ENCODE results near the gene GPR107. TPM values are rescaled to one million over a fixed set of nuclear protein-coding genes. Genes with fewer than 3 reads are reported as not detected.

GPR107 gene
- total and polyA plus RNA-seq, 8 donors = 3.4 to 37.8 (median 13.2) TPM

GRCh38 chr9:130186051-130186450, 132.3 kb downstream of the GPR107 start:
- no peak for DNase-seq
- H3K4me3 ChIP-seq = no peak overlapping the region
- TF ChIP-seq POLR2AphosphoS5 (IDR thresholded peaks at IDR 0.05) (peak in 1 of 3 donors; percentile 73), CTCF (IDR thresholded peaks at IDR 0.05) (no peak), POLR2A (IDR thresholded peaks at IDR 0.05) (no peak), EP300 (IDR thresholded peaks at IDR 0.05) (peak; percentile 12)

DNA sequence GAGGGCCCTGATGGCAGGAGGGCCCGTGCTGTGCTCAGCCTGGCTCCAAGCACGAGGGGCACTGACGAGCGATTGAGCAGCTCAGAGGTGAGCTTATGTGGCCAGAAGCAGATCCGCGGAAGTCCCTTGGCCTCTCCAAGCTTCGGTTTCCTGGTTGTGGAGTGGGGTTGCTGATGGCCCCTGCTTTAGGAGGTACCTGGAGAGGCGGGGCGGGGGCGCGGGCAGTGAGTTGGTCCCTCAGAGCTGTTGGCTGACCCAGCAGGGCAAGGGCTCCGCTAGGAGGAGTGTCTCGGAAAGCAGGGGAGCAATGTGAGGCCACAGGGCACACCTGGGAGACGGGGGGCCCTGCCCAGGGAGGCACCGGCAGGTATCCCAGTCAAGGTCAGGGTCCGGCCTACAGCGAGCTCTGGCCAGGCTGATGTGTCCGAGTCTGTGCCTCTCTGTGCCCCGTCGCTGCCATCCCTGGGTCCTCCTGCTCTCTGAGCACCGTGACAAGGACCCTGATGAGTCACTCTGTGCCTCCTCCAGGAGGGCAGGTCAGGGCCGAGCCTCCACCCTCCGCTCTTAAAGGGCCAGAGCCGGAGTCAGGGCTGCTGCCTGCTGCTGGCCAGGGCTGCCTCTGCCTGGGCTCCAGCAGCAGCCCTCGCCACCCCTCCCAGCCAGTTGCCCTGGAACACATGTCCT, 133.3 kb downstream of the GPR107 start:
- Histone ChIP-seq H3K4me3 (peak overlapping the region; percentile 16 to 42 (median 28)), H3K27me3 (no peaks in the 10 kb centered on the region), H3K4me1 (peaks cover 11 to 87% (median 52%) of the 10 kb centered on the region in 4 donors), H3K27ac (peak overlapping the region in 4 of 5 donors; percentile 67 to 90 (median 84)), H3K9me3 (no peaks in the 10 kb centered on the region), H3K36me3 (no peaks in the 10 kb centered on the region)
- TF ChIP-seq POLR2AphosphoS5 (IDR thresholded peaks at IDR 0.05) (peak in 2 of 3 donors; percentile 21 to 51), POLR2A (IDR thresholded peaks at IDR 0.05) (no peak)
- 59 to 76% (median 62%) methylated on average over 12 to 25 of the region's 25 CpGs for WGBS, 5 donors
- peak; percentile 56 to 71 for DNase-seq
- intact Hi-C loops (cut with DNase I; ENCODE audit: low total_unique reads) = no loop called here

More at GRCh38 chr9:130186051-130186450, 132.3 kb downstream of the GPR107 start:
- Histone ChIP-seq H3K27ac (peak overlapping the region in 4 of 5 donors; percentile 67 to 90 (median 84)), H3K27me3 (no peaks in the 10 kb centered on the region), H3K9me3 (no peaks in the 10 kb centered on the region), H3K36me3 (no peaks in the 10 kb centered on the region), H3K4me1 (peaks cover 17 to 87% (median 53%) of the 10 kb centered on the region in 4 donors)
- 42 to 75% (median 73%) methylated on average over 4 to 6 of the region's 6 CpGs for WGBS, 5 donors
- intact Hi-C loops (cut with DNase I; ENCODE audit: low total_unique reads) = no loop called here

- peak overlapping the region in 3 of 4 donors; percentile 19 to 42 (median 38) for H3K4me3 ChIP-seq
- no peaks in the 10 kb centered on the region for H3K9me3 ChIP-seq
- WGBS, 5 donors = 66 to 84% (median 72%) methylated on average over 8 to 9 of the region's 9 CpGs
- no peaks in the 10 kb centered on the region for H3K27me3 ChIP-seq
- intact Hi-C loops (cut with DNase I; ENCODE audit: low total_unique reads) = no loop called here
- DNase-seq = no peak
- H3K27ac ChIP-seq = peak overlapping the region in 4 of 5 donors; percentile 67 to 90 (median 84)
- no peaks in the 10 kb centered on the region for H3K36me3 ChIP-seq
- no peak for TF ChIP-seq POLR2AphosphoS5 (IDR thresholded peaks at IDR 0.05)
- TF ChIP-seq POLR2A (IDR thresholded peaks at IDR 0.05) = no peak
- H3K4me1 ChIP-seq = peaks cover 6 to 87% (median 49%) of the 10 kb centered on the region in 4 donors
These were observed 133.8 kb downstream of the GPR107 start for GRCh38 chr9:130187523-130187846.

- H3K27me3 ChIP-seq = no peaks in the 10 kb centered on the region
- 74 to 88% (median 81%) methylated on average over 6 to 7 of the region's 7 CpGs for WGBS, 5 donors
These were observed 135.3 kb downstream of the GPR107 start for GRCh38 chr9:130188860-130189481.

More at GRCh38 chr9:130188860-130189481, 135.3 kb downstream of the GPR107 start:
- DNase-seq = no peak
- intact Hi-C loops (cut with DNase I; ENCODE audit: low total_unique reads) = no loop called here
- Histone ChIP-seq H3K36me3 (no peaks in the 10 kb centered on the region), H3K4me3 (no peak overlapping the region), H3K4me1 (peaks cover 6 to 87% (median 44%) of the 10 kb centered on the region in 4 donors), H3K9me3 (no peaks in the 10 kb centered on the region), H3K27ac (peak overlapping the region in 3 of 5 donors; percentile 50 to 90 (median 67))
- TF ChIP-seq POLR2A (IDR thresholded peaks at IDR 0.05) (no peak), CTCF (IDR thresholded peaks at IDR 0.05) (no peak), EP300 (IDR thresholded peaks at IDR 0.05) (no peak), POLR2AphosphoS5 (IDR thresholded peaks at IDR 0.05) (no peak)

Small RNA genes within 50 kb of the gene (small RNA-seq; reads per million reads assigned to genes)
- 0 reads per million in 4 donors for gene RF00019

Other genes starting within 250 kb of the GPR107 start
- gene TOR1A, start 229.8 kb upstream of the GPR107 start, total RNA-seq = 10 to 100 TPM in 4 of 5 donors, 1 to 10 TPM in 1; 6.4 to 77.6 (median 28.1) TPM
- gene TOR1A, start 229.8 kb upstream of the GPR107 start, polyA plus RNA-seq = 10 to 100 TPM; 13.9 to 18.3 (median 16.6) TPM
- 10 to 100 TPM; 18.7 to 62.0 (median 31.7) TPM for gene C9orf78, start 218.6 kb upstream of the GPR107 start, total RNA-seq
- 10 to 100 TPM; 54.5 to 67.5 (median 55.3) TPM for gene C9orf78, start 218.6 kb upstream of the GPR107 start, polyA plus RNA-seq
- gene USP20, start 218.4 kb upstream of the GPR107 start, total RNA-seq = 10 to 100 TPM in 3 of 5 donors, 1 to 10 TPM in 2; 7.3 to 52.1 (median 16.9) TPM
- 10 to 100 TPM; 15.9 to 32.4 (median 17.3) TPM for gene USP20, start 218.4 kb upstream of the GPR107 start, polyA plus RNA-seq
- gene FNBP1, start 10.7 kb upstream of the GPR107 start, total RNA-seq = 100 to 1,000 TPM in 1 of 5 donors, 10 to 100 TPM in 4; 52.7 to 129 (median 69.6) TPM
- 10 to 100 TPM in 2 of 3 donors, 1 to 10 TPM in 1; 9.0 to 19.7 (median 10.4) TPM for gene FNBP1, start 10.7 kb upstream of the GPR107 start, polyA plus RNA-seq
- gene NCS1, start 118.5 kb downstream of the GPR107 start, total RNA-seq = 10 to 100 TPM; 12.8 to 50.0 (median 16.7) TPM
- gene NCS1, start 118.5 kb downstream of the GPR107 start, polyA plus RNA-seq = 10 to 100 TPM in 1 of 3 donors, 1 to 10 TPM in 2; 3.2 to 26.0 (median 6.4) TPM
- gene HMCN2, start 211.9 kb downstream of the GPR107 start, total RNA-seq = 10 to 100 TPM in 1 of 5 donors, 1 to 10 TPM in 4; 1.7 to 21.1 (median 7.5) TPM
- 1 to 10 TPM; 1.1 to 7.3 (median 1.2) TPM for gene HMCN2, start 211.9 kb downstream of the GPR107 start, polyA plus RNA-seq

All from stomach (tissue), 9 donors.